Measurements from ENCODE around the gene RPRM.
"Not testable (repeated sequence)": the region's sequence is repeated elsewhere in the genome, so short reads cannot be mapped to it uniquely, and the experiment has no call there.

The RPRM gene

GRCh38 chr2:153478289-153479261 lies at the start of gene RPRM:
Gene RPRM (minus strand): TSS chr2:153478762. CDS start chr2:153478565, 197 bp downstream.
- DNase-seq = peak; percentile 74

- DNase-seq = peak; percentile 80
These were observed 40.8 kb upstream of the RPRM start for GRCh38 chr2:153519257-153519875.

GRCh38 chr2:153512331-153512730 lies 33.8 kb upstream of the RPRM start:
- DNase-seq = no peak

- no peak for DNase-seq
These were observed 32.4 kb upstream of the RPRM start for GRCh38 chr2:153510996-153511395.

GRCh38 chr2:153509133-153509532 lies 30.6 kb upstream of the RPRM start:
- DNase-seq = no peak

GRCh38 chr2:153506499-153506898 lies 27.9 kb upstream of the RPRM start:
- DNase-seq = not testable (repeated sequence)

GRCh38 chr2:153499439-153499838 lies 20.9 kb upstream of the RPRM start:
- no peak for DNase-seq

GRCh38 chr2:153497938-153498629 lies 19.5 kb upstream of the RPRM start:
- no peak for DNase-seq

GRCh38 chr2:153495725-153496124 lies 17.2 kb upstream of the RPRM start:
- DNase-seq = no peak

GRCh38 chr2:153488072-153488471 lies 9.5 kb upstream of the RPRM start:
- DNase-seq = no peak

GRCh38 chr2:153487448-153487847 lies 8.9 kb upstream of the RPRM start:
- DNase-seq = no peak

- DNase-seq = no peak
These were observed 1.0 kb upstream of the RPRM start for GRCh38 chr2:153479573-153479972.

- peak; percentile 26 for DNase-seq
These were observed 800 bp downstream of the RPRM start for GRCh38 chr2:153477636-153478288.

GRCh38 chr2:153476816-153477635 lies 1.5 kb downstream of the RPRM start:
- DNase-seq = no peak

- no peak for DNase-seq
These were observed 2.1 kb downstream of the RPRM start for GRCh38 chr2:153476491-153476815.

GRCh38 chr2:153474876-153475435 lies 3.6 kb downstream of the RPRM start:
- DNase-seq = no peak

- DNase-seq = no peak
These were observed 4.2 kb downstream of the RPRM start for GRCh38 chr2:153474407-153474806.

GRCh38 chr2:153470867-153471266 lies 7.7 kb downstream of the RPRM start:
- DNase-seq = no peak

- DNase-seq = no peak
These were observed 14.2 kb downstream of the RPRM start for GRCh38 chr2:153464395-153464794.

- DNase-seq = no peak
These were observed 16.2 kb downstream of the RPRM start for GRCh38 chr2:153462338-153462859.

GRCh38 chr2:153461453-153461852 lies 17.1 kb downstream of the RPRM start:
- DNase-seq = no peak

- DNase-seq = no peak
These were observed 22.7 kb downstream of the RPRM start for GRCh38 chr2:153455861-153456260.
